Stimulated activated CD8-positive, alpha-beta memory T cell treated with anti-CD3 and anti-CD28 coated beads, Interleukin-7, amount 100 ng/mL, for 48 hours (primary cell): Measurements from ENCODE around the gene ZNF324B.
"Not testable (repeated sequence)": the region's sequence is repeated elsewhere in the genome, so short reads cannot be mapped to it uniquely, and the experiment has no call there.

ENCODE experiments used
- DNase-seq, 2 donors: peaks; one replicate each; pipeline ENCODE4 v3.0.0-alpha.2; 2020; ENCODE audit warnings: low read depth in 1 of 2; ENCODE audit errors: extremely low read depth in 1 of 2

Gene ZNF324B

DNA sequence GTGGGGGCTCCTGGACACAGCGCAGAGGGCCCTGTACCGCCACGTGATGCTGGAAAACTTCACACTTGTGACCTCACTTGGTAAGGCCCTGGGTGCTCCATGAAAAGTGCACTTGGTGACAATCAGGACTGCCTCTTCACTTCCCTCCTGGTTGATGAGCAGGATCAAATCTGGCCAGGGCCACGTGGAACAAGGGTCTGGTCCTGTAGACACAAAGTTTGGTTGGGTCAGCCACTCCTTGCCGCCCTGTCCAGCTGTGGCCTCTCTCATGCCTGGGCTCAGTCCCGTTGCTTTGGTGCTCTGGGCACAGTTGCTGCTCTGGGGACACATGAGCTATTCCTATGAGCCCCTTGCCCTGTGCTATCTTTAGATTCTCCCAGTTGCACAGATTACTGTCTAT is 2.3 kb downstream of the ZNF324B start:
- no peak for DNase-seq

GRCh38 chr19:58455306-58455705 is 3.9 kb downstream of the ZNF324B start:
- no peak for DNase-seq

- DNase-seq, result no peak
Observed at GRCh38 chr19:58456111-58456510, 4.7 kb downstream of the ZNF324B start.

DNA sequence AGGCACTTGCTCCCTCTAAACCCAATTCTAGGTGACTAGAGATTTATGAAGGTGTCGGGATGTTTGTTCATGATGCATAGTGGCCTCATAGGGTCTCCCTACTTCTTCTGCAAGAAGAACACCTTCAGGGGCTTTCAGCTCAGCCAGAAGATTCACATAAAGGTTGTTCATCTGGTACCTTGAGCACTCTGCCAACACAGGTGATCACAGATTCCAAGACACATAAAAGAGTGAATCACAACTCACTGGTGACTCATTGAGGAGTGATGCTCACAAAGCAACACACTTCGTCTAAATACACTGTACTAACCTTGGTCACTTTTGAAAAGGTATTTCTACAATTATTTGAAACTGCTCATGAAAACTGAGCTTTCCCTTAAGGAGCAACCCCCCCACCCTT is 8.6 kb downstream of the ZNF324B start:
- DNase-seq, result no peak

DNA sequence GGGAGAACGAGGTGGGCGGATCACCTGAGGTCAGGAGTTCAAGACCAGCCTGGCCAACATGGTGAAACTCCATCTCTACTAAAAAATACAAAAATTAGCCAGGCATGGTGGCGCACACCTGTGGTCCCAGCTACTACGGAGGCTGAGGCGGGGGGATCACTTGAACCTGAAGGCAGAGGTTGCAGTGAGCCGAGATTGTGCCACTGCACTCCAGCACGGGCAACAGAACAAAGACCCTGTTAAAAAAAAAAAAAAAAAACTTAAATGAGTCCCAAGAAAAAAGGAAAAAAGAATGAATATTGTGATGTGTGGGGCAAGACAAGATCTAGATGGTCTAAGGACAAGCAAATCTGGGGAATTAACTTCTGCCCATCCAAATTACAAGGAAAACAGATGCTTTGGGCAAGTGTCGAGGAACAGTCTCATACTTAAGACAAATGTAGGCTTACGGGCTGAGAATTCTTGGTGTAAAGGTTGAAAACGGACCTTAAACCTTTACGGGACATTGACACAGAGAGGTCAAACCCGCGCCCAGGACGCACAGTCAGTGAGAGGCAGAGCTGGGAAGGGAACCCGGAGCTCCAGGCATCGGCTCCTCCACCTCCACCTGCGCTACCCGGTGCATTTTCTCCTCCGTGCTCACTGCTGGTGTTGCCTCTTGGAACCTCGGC is 14.8 kb downstream of the ZNF324B start:
- no peak for DNase-seq

- DNase-seq, result peak; percentile 96 to 97
Observed at GRCh38 chr19:58466760-58467589, 15.6 kb downstream of the ZNF324B start, which contains the start of gene ZNF324. TSS of gene ZNF324 (plus strand) at chr19:58467080. CDS start at chr19:58469186, 2,106 bp downstream.

DNA sequence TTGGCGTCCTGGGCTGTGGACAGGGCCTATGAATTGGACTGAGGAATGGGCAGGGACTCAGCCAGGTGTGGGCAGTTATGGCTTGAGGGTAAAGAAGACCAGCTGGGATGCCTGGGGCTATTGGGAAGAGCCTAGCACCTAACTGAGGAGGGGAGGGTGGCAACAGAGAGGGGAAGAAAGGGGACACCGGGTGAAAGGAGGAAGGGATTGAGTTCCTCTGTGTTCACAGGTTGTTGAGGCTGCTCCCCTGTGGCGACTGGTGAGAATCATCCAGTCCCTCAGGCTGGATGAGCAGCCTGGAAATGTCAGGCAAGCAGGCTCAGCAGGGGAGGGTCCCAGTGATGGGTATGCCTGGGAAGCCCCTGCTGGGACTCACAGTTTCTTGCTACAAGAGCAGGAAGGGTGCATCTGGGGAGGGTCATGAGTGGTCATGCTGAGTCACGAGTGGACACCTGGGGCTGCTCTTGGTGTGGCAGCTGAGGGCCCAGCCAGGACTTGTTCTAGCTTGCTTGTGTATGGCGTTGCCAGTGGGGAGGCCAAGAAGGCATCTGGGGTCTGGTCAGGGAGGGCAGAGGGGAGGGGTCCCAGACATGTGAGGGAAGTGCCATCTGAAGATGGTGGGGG is 16.9 kb downstream of the ZNF324B start:
- DNase-seq, result no peak

DNA sequence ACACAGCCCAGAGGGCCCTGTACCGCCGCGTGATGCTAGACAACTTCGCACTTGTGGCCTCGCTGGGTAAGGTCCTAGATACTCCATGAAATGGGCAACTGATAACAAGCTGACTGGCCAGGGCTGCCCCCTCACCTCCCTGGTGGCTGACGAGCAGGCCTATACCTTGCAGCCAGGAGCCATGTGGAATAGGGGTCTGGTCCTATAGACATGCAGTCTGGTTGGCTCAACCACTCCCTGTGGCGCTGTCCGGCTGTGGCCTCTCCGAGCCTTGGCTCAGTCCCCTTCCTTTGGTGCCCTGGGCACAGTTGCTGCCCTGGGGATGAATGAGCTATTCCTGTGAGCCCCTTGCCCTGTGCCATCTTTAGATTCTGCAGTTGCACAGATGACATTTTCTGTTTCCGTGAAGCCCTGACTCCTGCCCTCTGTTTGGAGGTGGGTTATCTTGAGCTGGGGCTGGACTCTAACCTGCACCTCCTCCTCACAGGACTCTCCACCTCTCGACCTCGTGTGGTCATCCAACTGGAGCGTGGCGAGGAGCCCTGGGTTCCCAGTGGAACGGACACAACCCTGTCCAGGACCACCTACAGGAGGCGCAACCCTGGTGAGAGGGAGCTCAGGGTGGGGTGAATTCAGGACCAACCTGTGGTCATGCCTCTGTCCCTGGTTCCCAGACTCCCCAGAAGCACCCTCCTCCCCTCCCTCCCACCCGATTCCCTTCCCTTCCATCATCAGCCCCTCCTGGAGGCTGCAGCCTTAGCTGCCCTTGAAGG is 18.0 kb downstream of the ZNF324B start:
- DNase-seq, result no peak

DNA sequence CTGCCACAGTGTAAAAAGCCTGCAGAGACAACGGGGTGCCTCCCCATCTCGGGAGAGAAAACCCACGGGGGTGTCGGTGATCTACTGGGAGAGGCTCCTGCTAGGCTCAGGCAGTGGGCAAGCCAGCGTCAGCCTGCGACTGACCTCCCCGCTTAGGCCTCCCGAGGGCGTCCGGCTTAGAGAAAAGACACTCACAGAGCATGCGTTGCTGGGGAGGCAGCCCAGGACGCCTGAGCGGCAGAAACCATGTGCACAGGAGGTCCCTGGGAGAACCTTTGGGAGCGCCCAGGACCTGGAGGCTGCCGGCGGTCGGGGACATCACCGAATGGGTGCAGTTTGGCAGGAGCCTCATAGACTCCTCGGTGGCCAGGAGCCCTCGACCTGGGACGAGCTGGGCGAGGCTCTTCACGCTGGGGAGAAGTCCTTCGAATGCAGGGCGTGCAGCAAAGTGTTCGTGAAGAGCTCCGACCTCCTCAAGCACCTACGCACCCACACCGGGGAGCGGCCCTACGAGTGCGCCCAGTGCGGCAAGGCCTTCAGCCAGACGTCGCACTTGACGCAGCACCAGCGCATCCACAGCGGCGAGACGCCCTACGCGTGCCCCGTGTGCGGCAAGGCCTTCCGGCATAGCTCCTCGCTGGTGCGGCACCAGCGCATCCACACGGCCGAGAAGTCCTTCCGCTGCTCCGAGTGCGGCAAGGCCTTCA is 19.6 kb downstream of the ZNF324B start:
- DNase-seq, result not testable (repeated sequence)

DNA sequence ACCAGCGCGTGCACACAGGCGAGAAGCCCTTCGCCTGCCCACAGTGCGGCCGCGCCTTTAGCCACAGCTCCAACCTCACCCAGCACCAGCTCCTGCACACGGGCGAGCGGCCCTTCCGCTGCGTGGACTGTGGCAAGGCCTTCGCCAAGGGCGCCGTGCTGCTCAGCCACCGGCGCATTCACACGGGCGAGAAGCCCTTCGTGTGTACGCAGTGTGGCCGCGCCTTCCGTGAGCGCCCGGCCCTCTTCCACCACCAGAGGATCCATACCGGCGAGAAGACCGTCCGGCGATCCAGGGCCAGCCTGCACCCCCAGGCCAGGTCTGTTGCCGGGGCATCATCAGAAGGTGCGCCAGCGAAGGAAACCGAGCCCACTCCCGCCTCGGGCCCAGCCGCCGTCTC is 20.3 kb downstream of the ZNF324B start:
- no peak for DNase-seq

DNA sequence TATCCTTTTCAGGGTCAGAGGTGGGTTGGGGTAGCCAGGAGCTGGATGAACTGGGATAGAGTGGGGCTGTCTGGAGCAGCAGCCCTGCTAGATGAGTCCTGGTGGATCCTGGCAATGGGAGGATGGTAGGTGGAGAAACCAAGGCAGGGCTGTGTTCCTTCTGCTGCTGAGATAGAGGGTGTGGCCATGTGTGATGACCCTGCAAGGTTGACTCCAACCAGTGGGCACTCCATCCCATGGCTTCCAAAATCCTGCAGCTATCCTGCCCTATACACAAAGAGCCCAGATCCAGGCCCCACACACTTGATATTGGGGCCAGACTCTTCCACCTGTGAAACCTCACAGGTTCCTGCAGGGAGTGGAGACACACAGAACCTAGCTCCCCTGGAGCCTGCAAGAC is 22.4 kb downstream of the ZNF324B start:
- DNase-seq, result no peak

DNA sequence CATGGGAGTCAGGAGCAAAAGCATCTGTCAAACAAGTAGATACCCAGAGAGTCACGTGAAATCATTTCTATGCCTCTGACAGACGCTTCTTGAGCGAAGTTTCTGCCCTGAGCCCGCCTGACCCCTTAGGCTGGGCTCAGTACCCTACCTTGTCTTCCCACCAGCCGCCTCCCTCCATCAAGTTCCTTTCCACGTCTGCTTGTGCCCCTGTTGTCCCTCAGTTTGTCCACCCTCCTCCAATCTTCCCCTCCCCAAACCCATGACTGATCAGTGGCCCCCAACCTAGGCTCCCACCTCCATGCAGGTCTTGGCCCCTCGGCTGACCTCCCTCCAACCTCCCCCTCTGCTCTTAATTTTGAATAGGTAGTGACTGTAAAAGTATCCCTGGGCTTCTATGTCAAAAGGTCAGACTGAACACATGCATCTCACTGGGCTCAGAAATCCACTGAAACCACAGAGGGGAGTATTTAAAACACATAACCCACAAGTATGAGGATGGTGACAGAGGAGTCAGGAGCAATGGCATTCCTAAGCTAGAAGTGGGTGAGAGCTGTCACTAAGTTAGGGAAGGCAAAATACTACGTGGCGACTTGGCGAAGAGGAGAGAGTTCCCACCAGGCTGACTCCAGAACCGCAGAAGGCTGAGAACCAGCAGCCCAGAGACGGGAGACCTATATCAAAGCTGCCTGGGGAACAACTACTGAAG is 23.0 kb downstream of the ZNF324B start:
- DNase-seq, result no peak

DNA sequence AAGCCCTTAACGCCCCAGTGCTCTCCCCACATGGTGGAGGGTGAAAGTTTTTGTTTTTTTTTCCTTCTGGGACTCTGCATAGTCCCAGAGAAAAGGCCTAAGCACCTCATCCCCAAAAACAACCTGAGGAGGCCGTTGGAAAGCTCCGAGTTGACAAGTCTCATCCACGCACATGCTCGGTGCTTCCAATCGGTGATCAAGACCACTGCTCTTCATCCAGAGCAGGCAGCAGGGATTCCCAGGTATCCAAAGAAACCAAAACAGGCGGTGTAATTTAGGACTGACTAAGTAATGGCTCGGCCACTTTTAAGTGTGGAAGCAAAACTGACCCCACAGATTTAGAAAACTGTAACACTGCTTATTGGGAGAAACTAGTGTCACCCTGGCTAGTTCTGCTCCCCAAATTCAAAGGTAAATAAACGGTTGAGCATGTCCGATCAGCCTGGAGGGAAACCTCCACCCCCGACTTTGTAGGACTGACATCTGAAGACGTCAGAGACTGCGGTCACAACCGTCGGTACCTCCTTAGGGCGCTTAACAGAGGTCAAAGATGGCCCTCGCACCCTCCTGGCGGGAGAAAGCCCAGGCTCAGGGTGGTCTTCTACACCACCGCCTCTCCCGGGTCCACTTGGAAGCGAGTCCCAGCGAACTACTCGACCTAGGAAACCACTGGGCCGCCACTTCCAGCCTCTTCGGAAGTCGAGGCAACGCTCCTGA is 23.7 kb downstream of the ZNF324B start:
- no peak for DNase-seq

DNA sequence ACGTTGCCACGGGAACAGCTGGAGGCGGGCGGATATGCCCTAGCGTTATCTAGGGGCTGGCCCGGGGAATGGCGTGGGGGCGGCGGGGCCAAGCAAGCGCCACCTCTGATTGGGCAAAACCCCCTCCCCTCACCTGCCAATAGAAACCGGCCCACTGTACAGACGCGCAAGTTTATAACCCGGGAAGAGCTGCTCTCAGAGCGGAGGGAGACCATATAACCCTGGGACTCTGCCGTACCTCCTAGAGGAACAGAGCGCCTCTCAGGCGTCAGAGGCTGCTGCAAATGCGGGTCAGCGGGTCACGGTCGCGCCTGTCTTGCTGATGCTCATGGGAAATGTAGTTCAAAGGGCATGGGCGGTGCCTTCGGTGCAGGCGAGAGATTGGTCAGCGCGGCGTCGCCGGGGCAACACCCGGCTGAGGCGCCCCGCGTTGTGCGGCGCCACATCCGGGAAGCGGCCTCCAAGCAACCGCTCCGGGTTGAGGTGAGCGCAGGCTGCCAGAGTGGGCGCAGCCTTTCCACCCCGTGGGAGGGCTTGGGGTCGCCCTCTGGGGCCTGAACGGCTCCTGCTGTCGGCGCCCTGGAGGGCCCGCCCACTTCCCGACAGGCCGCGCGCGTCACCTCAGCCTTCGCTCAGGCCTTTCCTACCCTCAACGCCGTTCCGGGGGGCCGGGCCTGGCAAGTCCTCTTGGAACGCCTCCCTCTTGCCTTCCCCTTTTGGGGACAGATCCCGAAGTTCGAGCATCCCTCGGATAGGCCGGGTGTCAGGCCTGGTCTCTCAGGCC is 24.5 kb downstream of the ZNF324B start, which contains the start of gene ZNF446:
Gene ZNF446 (plus strand): TSS at position 639 of the 784 bp plus-strand sequence. CDS start 867 bp downstream, outside the sequence.
- DNase-seq, result peak; percentile 96

DNA sequence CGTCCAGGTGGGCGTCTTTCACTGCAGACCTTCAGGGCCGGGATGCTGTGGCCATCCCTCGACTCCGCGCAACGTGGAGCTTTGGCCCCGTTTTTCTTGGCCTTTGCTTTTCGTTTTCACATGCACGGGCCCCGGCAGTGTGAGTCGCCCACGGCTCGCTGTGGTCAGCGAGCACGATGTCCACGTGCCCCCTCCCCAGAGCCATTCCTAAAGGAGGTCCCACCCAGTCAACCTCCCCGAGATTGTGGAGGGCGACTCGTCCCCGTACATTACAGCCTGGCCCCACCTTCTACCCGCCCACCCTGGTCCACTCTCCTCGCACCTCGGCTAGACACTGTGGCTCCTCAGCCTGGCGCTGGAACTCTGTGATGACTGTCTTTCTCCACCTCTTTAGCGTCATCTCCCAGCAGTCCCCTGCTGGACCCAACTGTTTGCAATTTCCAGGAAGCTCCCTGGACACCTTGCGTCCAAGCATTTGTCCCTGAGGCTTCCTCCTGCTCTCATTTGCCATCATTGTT is 25.1 kb downstream of the ZNF324B start:
- no peak for DNase-seq

- DNase-seq, result no peak
Observed at GRCh38 chr19:58477130-58477529, 25.7 kb downstream of the ZNF324B start.

- DNase-seq, result no peak
Observed at GRCh38 chr19:58477871-58478270, 26.4 kb downstream of the ZNF324B start.

GRCh38 chr19:58479303-58479702 is 27.9 kb downstream of the ZNF324B start:
- no peak for DNase-seq
